ENCODE data around the gene LCN15.

LCN15 gene

GRCh38 chr9:136750526-136750925 lies 13.8 kb downstream of the LCN15 start:
- no peak for DNase-seq
- Histone ChIP-seq H3K36me3 (no peaks in the 10 kb centered on the region), H3K9me3 (ENCODE audit: severe bottlenecking) (no peaks in the 10 kb centered on the region), H3K4me3 (ENCODE audit: low read depth, low read length) (no peak overlapping the region), H3K27me3 (ENCODE audit: insufficient read depth, low read depth, severe bottlenecking) (no peaks in the 10 kb centered on the region), H3K27ac (no peak overlapping the region)
- TF ChIP-seq CTCF (IDR thresholded peaks at IDR 0.05; ENCODE audit: low read depth, low read length), result no peak

- H3K4me3 ChIP-seq (ENCODE audit: low read depth, low read length), result no peak overlapping the region
- no peak overlapping the region for H3K27ac ChIP-seq
These were observed 15.4 kb downstream of the LCN15 start for GRCh38 chr9:136748666-136749611.

GRCh38 chr9:136748201-136748600 lies 16.1 kb downstream of the LCN15 start, which contains the start of gene LCN6:
Gene LCN6, minus strand, starts transcription at chr9:136748525. Its CDS starts 42 bp downstream, at chr9:136748483.
- Histone ChIP-seq H3K4me3 (ENCODE audit: low read depth, low read length) (no peak within 1 kb of the TSS), H3K27me3 (ENCODE audit: insufficient read depth, low read depth, severe bottlenecking) (no peaks in the 10 kb centered on the region), H3K36me3 (no peaks in the 10 kb centered on the region), H3K9me3 (ENCODE audit: severe bottlenecking) (no peaks in the 10 kb centered on the region), H3K27ac (no peak within 1 kb of the TSS)
- no peak for TF ChIP-seq CTCF (IDR thresholded peaks at IDR 0.05; ENCODE audit: low read depth, low read length)
- DNase-seq, result no peak

More at GRCh38 chr9:136748666-136749611, 15.4 kb downstream of the LCN15 start:
- Histone ChIP-seq H3K36me3 (no peaks in the 10 kb centered on the region), H3K9me3 (ENCODE audit: severe bottlenecking) (no peaks in the 10 kb centered on the region), H3K27me3 (ENCODE audit: insufficient read depth, low read depth, severe bottlenecking) (no peaks in the 10 kb centered on the region)
- no peak for TF ChIP-seq CTCF (IDR thresholded peaks at IDR 0.05; ENCODE audit: low read depth, low read length)
- DNase-seq, result no peak

- H3K9me3 ChIP-seq (ENCODE audit: severe bottlenecking), result no peaks in the 10 kb centered on the region
- no peak for TF ChIP-seq CTCF (IDR thresholded peaks at IDR 0.05; ENCODE audit: low read depth, low read length)
- no peaks in the 10 kb centered on the region for H3K36me3 ChIP-seq
- no peak for DNase-seq
- H3K27me3 ChIP-seq (ENCODE audit: insufficient read depth, low read depth, severe bottlenecking), result no peaks in the 10 kb centered on the region
- no peak overlapping the region for H3K4me3 ChIP-seq (ENCODE audit: low read depth, low read length)
- H3K27ac ChIP-seq, result no peak overlapping the region
These were observed 16.9 kb downstream of the LCN15 start for GRCh38 chr9:136747161-136748060.

GRCh38 chr9:136746621-136747020 lies 17.7 kb downstream of the LCN15 start:
- DNase-seq, result no peak
- Histone ChIP-seq H3K4me3 (ENCODE audit: low read depth, low read length) (no peak overlapping the region), H3K27me3 (ENCODE audit: insufficient read depth, low read depth, severe bottlenecking) (no peaks in the 10 kb centered on the region), H3K27ac (no peak overlapping the region), H3K36me3 (no peaks in the 10 kb centered on the region), H3K9me3 (ENCODE audit: severe bottlenecking) (no peaks in the 10 kb centered on the region)
- TF ChIP-seq CTCF (IDR thresholded peaks at IDR 0.05; ENCODE audit: low read depth, low read length), result no peak
